Activated naive CD8-positive, alpha-beta T cell treated with anti-CD3 and anti-CD28 coated beads, Interleukin-2, amount 10 ng/mL, durations not matched to agents 7 days and 5 days (primary cell): Measurements from ENCODE around the gene GDPD1. TPM values are rescaled to one million over a fixed set of nuclear protein-coding genes. Genes with fewer than 3 reads are reported as not detected.
A peak's percentile ranks its signal among the peaks of the same experiment; 100 is the strongest.
"Not testable (repeated sequence)": the region's sequence is repeated elsewhere in the genome, so short reads cannot be mapped to it uniquely, and the experiment has no call there.

ENCODE experiments used
- ATAC-seq: fragments of 150-1000 bp; cut with Tn5 transposase; one replicate; pipeline ENCODE4 v1.10.0; 2021; ENCODE audit warnings: low read depth, moderate library complexity
- POLR2A ChIA-PET: fragments of 350-600 bp; sonication (Branson Sonifier 250); formaldehyde crosslinking; loops from one replicate; lab custom pipeline; 2021; ENCODE audit warnings: antibody characterized with exemption; lab: Charles Lee
- DNase-seq: peaks from one replicate; pipeline ENCODE4 v3.0.0; 2021
- H3K27ac Mint-ChIP-seq: one replicate; pipeline ENCODE4 v1.8.0; 2022; ENCODE audit warnings: mild to moderate bottlenecking, mixed read lengths
- H3K27me3 Mint-ChIP-seq: one replicate; pipeline ENCODE4 v1.8.0; 2022; ENCODE audit warnings: mild to moderate bottlenecking, moderate library complexity, mixed read lengths
- H3K36me3 Mint-ChIP-seq: one replicate; pipeline ENCODE4 v1.8.0; 2021; ENCODE audit warnings: mild to moderate bottlenecking, mixed read lengths
- H3K4me1 Mint-ChIP-seq: one replicate; pipeline ENCODE4 v1.8.0; 2021; ENCODE audit warnings: mixed read lengths
- H3K4me3 Mint-ChIP-seq: one replicate; pipeline ENCODE4 v1.8.0; 2022; ENCODE audit warnings: mild to moderate bottlenecking, moderate library complexity, mixed read lengths
- H3K9me3 Mint-ChIP-seq: one replicate; pipeline ENCODE4 v1.8.0; 2021; ENCODE audit warnings: mixed read lengths
- total RNA-seq, 2 experiments: library from RNA; stranded (reverse); gene quantifications; one replicate each; pipeline ENCODE4 v1.2.3, GENCODE V29; 2021

GDPD1 gene
- total RNA-seq, 2 experiments from 2014 or later, result 2.7 to 3.5 TPM

- Mint-ChIP-seq H3K27ac (no peak overlapping the region), H3K27me3 (no peaks in the 10 kb centered on the region), H3K36me3 (peaks cover 12% of the 10 kb centered on the region), H3K9me3 (no peaks in the 10 kb centered on the region), H3K4me1 (no peaks in the 10 kb centered on the region), H3K4me3 (no peak overlapping the region)
- DNase-seq, result no peak
- ATAC-seq, result no peak
- POLR2A ChIA-PET, result interaction anchor here (0.6 kb wide), 1 partner anchor 282 kb away, joined by 5 read pairs; no protein-coding TSS in a partner anchor
Observed at GRCh38 chr17:59202320-59202719, 18.0 kb upstream of the GDPD1 start.

- Mint-ChIP-seq H3K9me3 (no peaks in the 10 kb centered on the region), H3K27me3 (no peaks in the 10 kb centered on the region), H3K4me3 (peak overlapping the region; percentile 99), H3K4me1 (peaks cover 9% of the 10 kb centered on the region), H3K36me3 (no peaks in the 10 kb centered on the region), H3K27ac (no peak overlapping the region)
- DNase-seq (no peak), ATAC-seq (no peak)
- POLR2A ChIA-PET, result interaction anchor here (2.0 kb wide), 1 partner anchor 9 kb away, joined by 24 read pairs; the partner anchor contains the start of gene SMG8
Observed at GRCh38 chr17:59219370-59219769, 941 bp upstream of the GDPD1 start.

GRCh38 chr17:59219992-59220327, 351 bp upstream of the GDPD1 start:
- ATAC-seq (no peak), DNase-seq (no peak)
- H3K4me1 Mint-ChIP-seq, result peaks cover 9% of the 10 kb centered on the region
- H3K27ac Mint-ChIP-seq, result peak overlapping the region; percentile 86
- H3K4me3 Mint-ChIP-seq, result peak overlapping the region; percentile 99
- H3K36me3 Mint-ChIP-seq, result no peaks in the 10 kb centered on the region
- POLR2A ChIA-PET, result interaction anchor here (0.5 to 2.0 kb wide), 6 partner anchors 9 to 1127 kb away, joined by 3 to 24 read pairs (median 3); partner anchors contain the start of gene SMG8
- no peaks in the 10 kb centered on the region for H3K27me3 Mint-ChIP-seq
- H3K9me3 Mint-ChIP-seq, result no peaks in the 10 kb centered on the region

- ATAC-seq, result no peak
- H3K27ac Mint-ChIP-seq, result peak overlapping the region; percentile 86
Observed at GRCh38 chr17:59221159-59221847, 992 bp downstream of the GDPD1 start.

GRCh38 chr17:59223813-59224212, 3.5 kb downstream of the GDPD1 start:
- H3K27me3 Mint-ChIP-seq, result no peaks in the 10 kb centered on the region
- POLR2A ChIA-PET, result no interaction called here

More at GRCh38 chr17:59221159-59221847, 992 bp downstream of the GDPD1 start:
- peak overlapping the region; percentile 99 for H3K4me3 Mint-ChIP-seq
- H3K9me3 Mint-ChIP-seq, result no peaks in the 10 kb centered on the region
- peaks cover 9% of the 10 kb centered on the region for H3K4me1 Mint-ChIP-seq
- no peaks in the 10 kb centered on the region for H3K27me3 Mint-ChIP-seq
- H3K36me3 Mint-ChIP-seq, result no peaks in the 10 kb centered on the region
- DNase-seq, result no peak
- POLR2A ChIA-PET, result interaction anchor here (2.0 kb wide), 1 partner anchor 10 kb away, joined by 24 read pairs; the partner anchor contains the start of gene SMG8

GRCh38 chr17:59228588-59228987, 8.3 kb downstream of the GDPD1 start:
- not testable (repeated sequence) for DNase-seq, H3K4me3 Mint-ChIP-seq, H3K9me3 Mint-ChIP-seq, H3K27me3 Mint-ChIP-seq, H3K4me1 Mint-ChIP-seq, H3K27ac Mint-ChIP-seq, ATAC-seq, H3K36me3 Mint-ChIP-seq
- POLR2A ChIA-PET, result interaction anchor here (0.6 to 1.0 kb wide), 3 partner anchors 12 to 1176 kb away, joined by 3 to 7 read pairs (median 5); no protein-coding TSS in a partner anchor

More at GRCh38 chr17:59223813-59224212, 3.5 kb downstream of the GDPD1 start:
- Mint-ChIP-seq H3K9me3 (no peaks in the 10 kb centered on the region), H3K27ac (no peak overlapping the region), H3K36me3 (no peaks in the 10 kb centered on the region), H3K4me3 (no peak overlapping the region), H3K4me1 (peaks cover 9% of the 10 kb centered on the region)
- no peak for ATAC-seq
- no peak for DNase-seq

GRCh38 chr17:59230764-59231163, 10.5 kb downstream of the GDPD1 start:
- DNase-seq, result no peak
- Mint-ChIP-seq H3K4me1 (peaks cover 2% of the 10 kb centered on the region), H3K36me3 (no peaks in the 10 kb centered on the region), H3K4me3 (no peak overlapping the region), H3K27me3 (no peaks in the 10 kb centered on the region), H3K27ac (no peak overlapping the region), H3K9me3 (no peaks in the 10 kb centered on the region)
- POLR2A ChIA-PET, result no interaction called here
- ATAC-seq, result no peak

- POLR2A ChIA-PET, result interaction anchor here (1.2 kb wide), 1 partner anchor 15 kb away, joined by 3 read pairs; the partner anchor contains the start of gene GDPD1
- DNase-seq (no peak), ATAC-seq (no peak)
- Mint-ChIP-seq H3K27ac (no peak overlapping the region), H3K4me1 (peaks cover 2% of the 10 kb centered on the region), H3K36me3 (no peaks in the 10 kb centered on the region), H3K4me3 (peak overlapping the region; percentile 3), H3K9me3 (no peaks in the 10 kb centered on the region), H3K27me3 (no peaks in the 10 kb centered on the region)
Observed at GRCh38 chr17:59234631-59235030, 14.3 kb downstream of the GDPD1 start.

GRCh38 chr17:59238906-59239305, 18.6 kb downstream of the GDPD1 start:
- H3K9me3 Mint-ChIP-seq, result no peaks in the 10 kb centered on the region
- peaks cover 2% of the 10 kb centered on the region for H3K4me1 Mint-ChIP-seq
- no peaks in the 10 kb centered on the region for H3K36me3 Mint-ChIP-seq
- POLR2A ChIA-PET, result no interaction called here
- ATAC-seq (no peak), DNase-seq (no peak)
- no peak overlapping the region for H3K27ac Mint-ChIP-seq
- H3K4me3 Mint-ChIP-seq, result no peak overlapping the region
- H3K27me3 Mint-ChIP-seq, result no peaks in the 10 kb centered on the region

- Mint-ChIP-seq H3K4me1 (no peaks in the 10 kb centered on the region), H3K4me3 (no peak overlapping the region), H3K36me3 (no peaks in the 10 kb centered on the region), H3K27ac (no peak overlapping the region), H3K9me3 (no peaks in the 10 kb centered on the region), H3K27me3 (no peaks in the 10 kb centered on the region)
- POLR2A ChIA-PET, result no interaction called here
- ATAC-seq (no peak), DNase-seq (no peak)
Observed at GRCh38 chr17:59244081-59244480, 23.8 kb downstream of the GDPD1 start.

GRCh38 chr17:59254742-59255141, 34.4 kb downstream of the GDPD1 start:
- peak overlapping the region; percentile 63 for H3K27ac Mint-ChIP-seq
- no peak overlapping the region for H3K4me3 Mint-ChIP-seq
- DNase-seq, result no peak
- ATAC-seq, result no peak
- H3K27me3 Mint-ChIP-seq, result no peaks in the 10 kb centered on the region
- H3K4me1 Mint-ChIP-seq, result peaks cover 2% of the 10 kb centered on the region
- no peaks in the 10 kb centered on the region for H3K36me3 Mint-ChIP-seq
- POLR2A ChIA-PET, result no interaction called here
- no peaks in the 10 kb centered on the region for H3K9me3 Mint-ChIP-seq

GRCh38 chr17:59257101-59257500, 36.8 kb downstream of the GDPD1 start:
- Mint-ChIP-seq H3K4me3 (no peak overlapping the region), H3K27me3 (no peaks in the 10 kb centered on the region), H3K4me1 (peaks cover 2% of the 10 kb centered on the region), H3K36me3 (no peaks in the 10 kb centered on the region), H3K27ac (no peak overlapping the region), H3K9me3 (no peaks in the 10 kb centered on the region)
- no peak for ATAC-seq
- POLR2A ChIA-PET, result no interaction called here
- DNase-seq, result no peak

- no peak overlapping the region for H3K27ac Mint-ChIP-seq
- POLR2A ChIA-PET, result no interaction called here
- H3K27me3 Mint-ChIP-seq, result no peaks in the 10 kb centered on the region
- H3K36me3 Mint-ChIP-seq, result no peaks in the 10 kb centered on the region
- H3K4me3 Mint-ChIP-seq, result no peak overlapping the region
- ATAC-seq (no peak), DNase-seq (no peak)
- no peaks in the 10 kb centered on the region for H3K9me3 Mint-ChIP-seq
- no peaks in the 10 kb centered on the region for H3K4me1 Mint-ChIP-seq
Observed at GRCh38 chr17:59260722-59261121, 40.4 kb downstream of the GDPD1 start.

- ATAC-seq (no peak), DNase-seq (no peak)
- H3K4me3 Mint-ChIP-seq, result no peak overlapping the region
- POLR2A ChIA-PET, result no interaction called here
- no peaks in the 10 kb centered on the region for H3K27me3 Mint-ChIP-seq
- H3K27ac Mint-ChIP-seq, result no peak overlapping the region
- H3K36me3 Mint-ChIP-seq, result no peaks in the 10 kb centered on the region
- H3K9me3 Mint-ChIP-seq, result no peaks in the 10 kb centered on the region
- H3K4me1 Mint-ChIP-seq, result no peaks in the 10 kb centered on the region
Observed at GRCh38 chr17:59266745-59267144, 46.4 kb downstream of the GDPD1 start.
